Measurements from ENCODE around the gene MUC3A. TPM values are rescaled to one million over a fixed set of nuclear protein-coding genes. Genes with fewer than 3 reads are reported as not detected.
"Not testable (repeated sequence)": the region's sequence is repeated elsewhere in the genome, so short reads cannot be mapped to it uniquely, and the experiment has no call there.

MUC3A gene
- polyA plus RNA-seq, 3 donors: 0.69 to 1.2 (median 0.72) TPM

- DNase-seq (ENCODE audit: extremely low read depth in 1 of 11, low read depth in 9 of 11, low spot score in 4 of 11): not testable (repeated sequence)
Measured at GRCh38 chr7:101002333-101002732, 53.0 kb downstream of the MUC3A start.

DNA sequence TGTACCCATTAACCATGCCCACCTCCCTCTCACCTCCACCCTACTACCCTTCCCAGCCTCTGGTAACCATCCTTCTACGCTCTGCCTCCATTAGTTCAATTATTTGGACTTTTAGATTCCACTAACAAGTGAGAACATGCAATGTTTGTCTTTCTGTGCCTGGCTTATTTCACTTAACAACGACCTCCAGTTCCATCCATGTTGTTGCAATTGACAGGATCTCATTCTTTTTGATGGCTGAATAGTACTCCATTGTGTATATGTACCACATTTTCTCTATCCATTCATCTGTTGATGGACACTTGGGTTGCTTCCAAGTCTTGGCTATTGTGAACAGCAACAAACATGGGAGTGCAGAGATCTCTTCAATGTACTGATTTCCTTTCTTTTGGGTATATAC is 58.0 kb downstream of the MUC3A start:
- DNase-seq (ENCODE audit: extremely low read depth in 1 of 11, low read depth in 9 of 11, low spot score in 4 of 11): not testable (repeated sequence)

DNA sequence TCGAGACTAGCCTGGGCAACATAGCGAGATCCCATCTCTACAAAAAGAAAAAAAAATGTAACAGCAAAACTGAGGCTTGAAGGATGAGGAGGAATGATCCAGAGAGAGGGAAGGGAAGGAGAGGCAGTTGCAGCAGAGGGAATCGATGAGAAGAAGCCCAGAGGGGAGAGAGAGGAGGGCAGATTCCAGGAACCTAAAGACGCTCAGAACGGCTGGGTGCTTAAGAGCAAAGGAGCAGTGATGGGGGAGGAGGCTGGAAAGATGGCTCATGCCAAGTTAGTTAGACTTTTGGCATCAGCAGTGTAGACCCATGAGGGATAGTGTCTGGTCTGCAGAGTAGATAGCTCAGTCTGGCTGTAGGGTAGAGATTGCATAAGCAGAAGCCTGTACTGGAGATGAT is 60.3 kb downstream of the MUC3A start:
- DNase-seq (ENCODE audit: extremely low read depth in 1 of 11, low read depth in 9 of 11, low spot score in 4 of 11): no peak

DNA sequence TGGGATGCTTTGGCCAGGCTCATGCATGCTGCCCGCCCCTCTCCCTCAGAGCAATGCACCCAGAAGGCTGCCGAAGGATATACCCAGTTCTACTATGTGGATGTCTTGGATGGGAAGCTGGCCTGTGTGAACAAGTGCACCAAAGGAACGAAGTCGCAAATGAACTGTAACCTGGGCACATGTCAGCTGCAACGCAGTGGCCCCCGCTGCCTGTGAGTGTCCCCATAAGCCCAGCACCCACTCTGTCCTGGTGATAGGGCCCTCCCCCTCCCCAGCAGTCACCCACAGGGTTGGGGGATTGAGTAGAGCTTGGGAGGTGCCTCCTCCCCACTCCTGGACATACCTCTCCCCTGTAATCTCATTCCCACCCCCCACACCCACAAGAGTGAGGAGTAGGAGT is 63.6 kb downstream of the MUC3A start:
- DNase-seq (ENCODE audit: extremely low read depth in 1 of 11, low read depth in 9 of 11, low spot score in 4 of 11): no peak

DNA sequence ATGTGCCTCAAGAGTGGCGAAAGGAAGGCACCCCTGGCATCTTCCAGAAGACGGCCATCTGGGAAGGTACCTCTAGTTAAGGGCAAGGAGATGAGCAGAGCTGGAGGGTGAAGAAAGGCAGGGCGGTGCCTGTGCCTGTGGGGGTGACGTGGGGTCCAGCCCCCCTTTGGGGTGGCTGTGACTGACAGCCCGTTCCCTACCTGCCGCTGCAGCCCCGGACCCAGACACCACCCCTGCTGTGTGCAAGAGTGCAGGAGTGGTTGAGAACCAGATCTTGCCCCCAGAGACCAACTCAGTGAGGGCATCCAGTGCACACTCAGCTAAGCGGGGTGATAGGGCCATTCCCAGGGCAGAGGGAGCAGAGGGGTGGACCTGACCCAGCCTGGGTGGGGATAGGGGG is 66.3 kb downstream of the MUC3A start:
- no peak for DNase-seq (ENCODE audit: extremely low read depth in 1 of 11, low read depth in 9 of 11, low spot score in 4 of 11)

- peak in 9 of 11 donors; percentile 25 to 65 (median 51) for DNase-seq (ENCODE audit: extremely low read depth in 1 of 11, low read depth in 9 of 11, low spot score in 4 of 11)
Measured at GRCh38 chr7:101017064-101017777, 67.9 kb downstream of the MUC3A start.

Other genes with a start within 250 kb of the MUC3A start
- gene POP7, start 243.4 kb upstream of the MUC3A start, polyA plus RNA-seq (ENCODE audit: insufficient read length in 3 of 3): 10 to 100 TPM; 20.7 to 30.8 (median 23.7) TPM
- under 1 TPM in 2 of 3 donors, not detected in 1; 0.14 to 0.38 TPM for gene EPO, start 229.1 kb upstream of the MUC3A start, polyA plus RNA-seq (ENCODE audit: insufficient read length in 3 of 3)
- gene ZAN, start 215.9 kb upstream of the MUC3A start, polyA plus RNA-seq (ENCODE audit: insufficient read length in 3 of 3): under 1 TPM in 2 of 3 donors, not detected in 1; 0.02 to 0.03 TPM
- 100 to 1,000 TPM in 1 of 3 donors, 10 to 100 TPM in 2; 81.4 to 102 (median 84.1) TPM for gene EPHB4, start 122.0 kb upstream of the MUC3A start, polyA plus RNA-seq (ENCODE audit: insufficient read length in 3 of 3)
- 10 to 100 TPM; 20.9 to 38.3 (median 28.1) TPM for gene SLC12A9, start 96.8 kb upstream of the MUC3A start, polyA plus RNA-seq (ENCODE audit: insufficient read length in 3 of 3)
- 100 to 1,000 TPM in 1 of 3 donors, 10 to 100 TPM in 2; 63.7 to 108 (median 84.5) TPM for gene TRIP6, start 82.1 kb upstream of the MUC3A start, polyA plus RNA-seq (ENCODE audit: insufficient read length in 3 of 3)
- 100 to 1,000 TPM; 152 to 185 (median 175) TPM for gene SRRT, start 74.4 kb upstream of the MUC3A start, polyA plus RNA-seq (ENCODE audit: insufficient read length in 3 of 3)
- gene UFSP1, start 59.8 kb upstream of the MUC3A start, polyA plus RNA-seq (ENCODE audit: insufficient read length in 3 of 3): 1 to 10 TPM; 1.6 to 3.8 (median 1.9) TPM
- gene ACHE, start 53.6 kb upstream of the MUC3A start, polyA plus RNA-seq (ENCODE audit: insufficient read length in 3 of 3): 1 to 10 TPM; 3.4 to 6.7 (median 4.6) TPM
- under 1 TPM; 0.02 to 0.36 (median 0.22) TPM for gene MUC12, start 20.0 kb downstream of the MUC3A start, polyA plus RNA-seq (ENCODE audit: insufficient read length in 3 of 3)
- gene MUC17, start 70.5 kb downstream of the MUC3A start, polyA plus RNA-seq (ENCODE audit: insufficient read length in 3 of 3): under 1 TPM in 1 of 3 donors, not detected in 2; 0.39 TPM
- gene TRIM56, start 135.9 kb downstream of the MUC3A start, polyA plus RNA-seq (ENCODE audit: insufficient read length in 3 of 3): 10 to 100 TPM; 16.9 to 22.3 (median 17.0) TPM
- gene SERPINE1, start 177.6 kb downstream of the MUC3A start, polyA plus RNA-seq (ENCODE audit: insufficient read length in 3 of 3): 1 to 10 TPM in 2 of 3 donors, under 1 TPM in 1; 0.89 to 1.5 (median 1.1) TPM
- 10 to 100 TPM; 63.4 to 77.4 (median 73.4) TPM for gene AP1S1, start 204.9 kb downstream of the MUC3A start, polyA plus RNA-seq (ENCODE audit: insufficient read length in 3 of 3)
- gene VGF, start 216.0 kb downstream of the MUC3A start, polyA plus RNA-seq (ENCODE audit: insufficient read length in 3 of 3): under 1 TPM; 0.08 to 0.61 (median 0.17) TPM
- gene NAT16, start 230.8 kb downstream of the MUC3A start, polyA plus RNA-seq (ENCODE audit: insufficient read length in 3 of 3): under 1 TPM in 2 of 3 donors, not detected in 1; 0.06 to 0.08 TPM